ENCODE measurements around the gene C4A. TPM values are rescaled to one million over a fixed set of nuclear protein-coding genes. Genes with fewer than 3 reads are reported as not detected.

C4A gene
- total and polyA plus RNA-seq, 2 of the 13 experiments (the other 11 are each of a cell fraction or from before 2014, with no cell fraction given): 165 to 478 TPM

- no peak for TF ChIP-seq FOXO4 (CRISPR knock-in tag; conservative IDR thresholded peaks at IDR 0.05)
Observed at GRCh38 chr6:31958412-31958740, 23.5 kb upstream of the C4A start (continued).

GRCh38 chr6:31958741-31959739 lies 22.8 kb upstream of the C4A start, which contains the start of the genes NELFE and SKIC2:
NELFE (minus strand) TSS chr6:31958971; CDS start chr6:31958446, 525 bp downstream.
SKIC2 (plus strand) TSS chr6:31959175; CDS start chr6:31959193, 18 bp downstream.
- in situ Hi-C loops (cut with HindIII; ENCODE audit: extremely low pct_ligation_motif_present, low pct_unique_long_range_greater_than_20kb): no loop called here
- Histone ChIP-seq H3K9ac (ENCODE audit: insufficient read depth, low read depth, low read length) (peak within 1 kb of the TSS; percentile 91), H3K27me3 (ENCODE audit: control insufficient read depth in 1 of 2, insufficient read depth in 2 of 2, low read length in 2 of 2) (no peaks in the 10 kb centered on the region; a peak in 1 of 5 replicates), H3K27ac (ENCODE audit: extremely low read length, insufficient read depth, low read length) (peak within 1 kb of the TSS; percentile 75), H2AFZ (ENCODE audit: low read length) (no peak within 1 kb of the TSS), H4K20me1 (ENCODE audit: insufficient read depth, low read length) (no peaks in the 10 kb centered on the region), H3K4me1 (ENCODE audit: insufficient read depth, low read length) (peaks cover 31% of the 10 kb centered on the region), H3K79me2 (ENCODE audit: insufficient read depth, low read length) (peaks cover 39% of the 10 kb centered on the region), H3K36me3 (replicated peaks in 1 of 2; ENCODE audit: control insufficient read depth in 1 of 2, insufficient read depth in 2 of 2, low read length in 2 of 2) (peaks cover 39 to 68% of the 10 kb centered on the region in 2 experiments), H3K4me3 (replicated peaks in 1 of 3; ENCODE audit: insufficient read depth in 1 of 3, low read depth in 2 of 3, low read length in 3 of 3) (peak within 1 kb of the TSS; percentile 81 to 98 (median 95)), H3K4me2 (ENCODE audit: low read depth, low read length) (peak within 1 kb of the TSS; percentile 100), H3K9me3 (ENCODE audit: low read length) (no peaks in the 10 kb centered on the region)
- POLR2A ChIA-PET: interaction anchor here (0.5 to 7.7 kb wide), 20 partner anchors 9 to 339 kb away, joined by 3 to 142 read pairs (median 5); partner anchors contain the start of genes C2, CFB, DXO and EHMT2
- DNase-seq (ENCODE audit: low spot score): peak; percentile 97
- peak; percentile 86 for FAIRE-seq
- WGBS (ENCODE audit: low lambda C conversion rate): 3% methylated on average over 43 of the region's 59 CpGs
- TSS peak; percentile 62 for BruUV-seq (replicated peaks)
- intact Hi-C loops (cut with micrococcal nuclease; ENCODE audit: unreplicated experiment): loop anchor here (10.0 kb wide), 1 partner anchor 124 kb away; no protein-coding TSS in a partner anchor
- CTCF ChIA-PET (ENCODE audit: low intra/inter-chr PET ratio, low total read pairs): no interaction called here
- peak; percentile 97 for ATAC-seq
- TF ChIP-seq, protein P1, sequence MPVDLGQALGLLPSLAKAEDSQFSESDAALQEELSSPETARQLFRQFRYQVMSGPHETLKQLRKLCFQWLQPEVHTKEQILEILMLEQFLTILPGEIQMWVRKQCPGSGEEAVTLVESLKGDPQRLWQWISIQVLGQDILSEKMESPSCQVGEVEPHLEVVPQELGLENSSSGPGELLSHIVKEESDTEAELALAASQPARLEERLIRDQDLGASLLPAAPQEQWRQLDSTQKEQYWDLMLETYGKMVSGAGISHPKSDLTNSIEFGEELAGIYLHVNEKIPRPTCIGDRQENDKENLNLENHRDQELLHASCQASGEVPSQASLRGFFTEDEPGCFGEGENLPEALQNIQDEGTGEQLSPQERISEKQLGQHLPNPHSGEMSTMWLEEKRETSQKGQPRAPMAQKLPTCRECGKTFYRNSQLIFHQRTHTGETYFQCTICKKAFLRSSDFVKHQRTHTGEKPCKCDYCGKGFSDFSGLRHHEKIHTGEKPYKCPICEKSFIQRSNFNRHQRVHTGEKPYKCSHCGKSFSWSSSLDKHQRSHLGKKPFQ (CRISPR knock-in tag; IDR thresholded peaks at IDR 0.05; ENCODE audit: insufficient replicate concordance): peak; percentile 26
- TF ChIP-seq, protein P2, sequence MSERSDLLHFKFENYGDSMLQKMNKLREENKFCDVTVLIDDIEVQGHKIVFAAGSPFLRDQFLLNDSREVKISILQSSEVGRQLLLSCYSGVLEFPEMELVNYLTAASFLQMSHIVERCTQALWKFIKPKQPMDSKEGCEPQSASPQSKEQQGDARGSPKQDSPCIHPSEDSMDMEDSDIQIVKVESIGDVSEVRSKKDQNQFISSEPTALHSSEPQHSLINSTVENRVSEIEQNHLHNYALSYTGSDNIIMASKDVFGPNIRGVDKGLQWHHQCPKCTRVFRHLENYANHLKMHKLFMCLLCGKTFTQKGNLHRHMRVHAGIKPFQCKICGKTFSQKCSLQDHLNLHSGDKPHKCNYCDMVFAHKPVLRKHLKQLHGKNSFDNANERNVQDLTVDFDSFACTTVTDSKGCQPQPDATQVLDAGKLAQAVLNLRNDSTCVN (CRISPR knock-in tag; IDR thresholded peaks at IDR 0.05; ENCODE audit: borderline replicate concordance): peak; percentile 93; the same call in 1 of the 2 replicates
- no peak for TF ChIP-seq U2AF1 (optimal IDR thresholded peaks at IDR 0.05; ENCODE audit: low read depth, low read length)
- no peak for TF ChIP-seq MZF1 (CRISPR knock-in tag; IDR thresholded peaks at IDR 0.05; ENCODE audit: borderline replicate concordance)
- TF ChIP-seq, protein P3, sequence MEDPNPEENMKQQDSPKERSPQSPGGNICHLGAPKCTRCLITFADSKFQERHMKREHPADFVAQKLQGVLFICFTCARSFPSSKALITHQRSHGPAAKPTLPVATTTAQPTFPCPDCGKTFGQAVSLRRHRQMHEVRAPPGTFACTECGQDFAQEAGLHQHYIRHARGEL (CRISPR knock-in tag; IDR thresholded peaks at IDR 0.05): no peak
- TF ChIP-seq, protein P4, sequence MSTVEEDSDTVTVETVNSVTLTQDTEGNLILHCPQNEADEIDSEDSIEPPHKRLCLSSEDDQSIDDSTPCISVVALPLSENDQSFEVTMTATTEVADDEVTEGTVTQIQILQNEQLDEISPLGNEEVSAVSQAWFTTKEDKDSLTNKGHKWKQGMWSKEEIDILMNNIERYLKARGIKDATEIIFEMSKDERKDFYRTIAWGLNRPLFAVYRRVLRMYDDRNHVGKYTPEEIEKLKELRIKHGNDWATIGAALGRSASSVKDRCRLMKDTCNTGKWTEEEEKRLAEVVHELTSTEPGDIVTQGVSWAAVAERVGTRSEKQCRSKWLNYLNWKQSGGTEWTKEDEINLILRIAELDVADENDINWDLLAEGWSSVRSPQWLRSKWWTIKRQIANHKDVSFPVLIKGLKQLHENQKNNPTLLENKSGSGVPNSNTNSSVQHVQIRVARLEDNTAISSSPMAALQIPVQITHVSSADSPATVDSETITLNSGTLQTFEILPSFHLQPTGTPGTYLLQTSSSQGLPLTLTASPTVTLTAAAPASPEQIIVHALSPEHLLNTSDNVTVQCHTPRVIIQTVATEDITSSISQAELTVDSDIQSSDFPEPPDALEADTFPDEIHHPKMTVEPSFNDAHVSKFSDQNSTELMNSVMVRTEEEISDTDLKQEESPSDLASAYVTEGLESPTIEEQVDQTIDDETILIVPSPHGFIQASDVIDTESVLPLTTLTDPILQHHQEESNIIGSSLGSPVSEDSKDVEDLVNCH (CRISPR knock-in tag; IDR thresholded peaks at IDR 0.05): no peak
- TF ChIP-seq ISX (CRISPR knock-in tag; conservative IDR thresholded peaks at IDR 0.05): 0 out of 2 replicates have a peak, but pooled peaks have one; percentile 31
- TF ChIP-seq ZKSCAN1 (IDR thresholded peaks at IDR 0.05; ENCODE audit: low read length): no peak
- no peak for TF ChIP-seq ZNF7 (CRISPR knock-in tag; IDR thresholded peaks at IDR 0.05)
- TF ChIP-seq NCOR1 (IDR thresholded peaks at IDR 0.05; ENCODE audit: borderline replicate concordance, low read length): peak; percentile 99
- TF ChIP-seq ZNF468 (CRISPR knock-in tag; IDR thresholded peaks at IDR 0.05): 0 out of 2 replicates have a peak, but pooled peaks have one; percentile 48
- TF ChIP-seq ZNF891 (CRISPR knock-in tag; IDR thresholded peaks at IDR 0.05): no peak

Measured in HepG2 (cell line).